Lung (tissue), 12 donors: ENCODE data around the gene PTPMT1. TPM values are rescaled to one million over a fixed set of nuclear protein-coding genes. Genes with fewer than 3 reads are reported as not detected.

Source experiments
- ATAC-seq: fragments of 200-7000 bp; cut with Tn5 transposase; one replicate; pipeline ENCODE4 v1.9.1; 2020; ENCODE audit warnings: moderate number of reproducible peaks; ENCODE audit not compliant: insufficient read depth, low FRiP score
- DNase-seq, 3 donors: peaks; one replicate each; pipeline ENCODE4 v3.0.0-alpha.2; 2013 to 2017
- H3K27ac ChIP-seq, 2 donors: one replicate each; pipeline ENCODE4 v1.5.1; 2013; ENCODE audit warnings: mild to moderate bottlenecking in 2 of 2, moderate library complexity in 2 of 2, control low read depth in 1 of 2, inconsistent platforms in 1 of 2, low read depth in 1 of 2, low read length in 1 of 2
- H3K27me3 ChIP-seq, 3 donors: one replicate each; pipeline ENCODE4 v1.5.1; 2013; ENCODE audit warnings: low read length in 2 of 3; ENCODE audit not compliant: control insufficient read depth in 3 of 3, insufficient read depth in 3 of 3
- H3K36me3 ChIP-seq, 4 donors: one replicate each; pipeline ENCODE4 v1.5.1; 2013; ENCODE audit warnings: low read length in 4 of 4, mild to moderate bottlenecking in 1 of 4, moderate library complexity in 1 of 4; ENCODE audit not compliant: control insufficient read depth in 4 of 4, insufficient read depth in 4 of 4
- H3K4me1 ChIP-seq, 5 donors: one replicate each; pipeline ENCODE4 v1.5.1; 2013; ENCODE audit warnings: low read length in 5 of 5, mild to moderate bottlenecking in 2 of 5, moderate library complexity in 1 of 5; ENCODE audit not compliant: control insufficient read depth in 5 of 5, insufficient read depth in 5 of 5
- H3K4me3 ChIP-seq: one replicate; pipeline ENCODE4 v1.5.1; 2013; ENCODE audit warnings: mild to moderate bottlenecking, control low read depth, moderate library complexity
- H3K9ac ChIP-seq, 2 donors: one replicate each; pipeline ENCODE4 v1.5.1; 2013; ENCODE audit warnings: low read length in 2 of 2, control low read depth in 1 of 2; ENCODE audit not compliant: insufficient read depth in 1 of 2
- H3K9me3 ChIP-seq, 4 donors: one replicate each; pipeline ENCODE4 v1.5.1; 2013; ENCODE audit warnings: low read length in 3 of 4, mild to moderate bottlenecking in 1 of 4, moderate library complexity in 1 of 4; ENCODE audit not compliant: control insufficient read depth in 4 of 4, insufficient read depth in 3 of 4
- CTCF ChIP-seq: IDR thresholded peaks from 2 replicates; pipeline ENCODE4 v1.5.1; 2012; ENCODE audit warnings: mild to moderate bottlenecking; ENCODE audit errors: control extremely low read depth, extremely low read depth
- WGBS, 2 donors: extraction: QIAGEN DNeasy Blood & Tissue Kit; methylation state at CpG; one replicate each; pipeline ENCODE4 v1.1.7; 2013; 5-methylcytosine and 5-hydroxymethylcytosine counted together
- polyA plus RNA-seq, 2 donors: library from polyadenylated mRNA; stranded (reverse); fragments of 200-250 nt; gene quantifications; one replicate each; pipeline ENCODE4 v1.2.1, GENCODE V29; 2013
- total RNA-seq, 2 donors: library from RNA; depleted of rRNA in 1 of 2; stranded (reverse); fragments of >200 nt in 1 of 2; gene quantifications; one replicate each; pipeline ENCODE4 v1.2.1, GENCODE V29; 2014 to 2021
- donor health status: control.
- donor health status: control.
- donor health status: Bipolar disorder and iron deficiency.
- donor health status: healthy.
- donor health status: DM: yes; HTN: yes; CAD: no.

The PTPMT1 gene
- total and polyA plus RNA-seq, 4 donors: 45.1 to 91.6 (median 68.5) TPM

DNA sequence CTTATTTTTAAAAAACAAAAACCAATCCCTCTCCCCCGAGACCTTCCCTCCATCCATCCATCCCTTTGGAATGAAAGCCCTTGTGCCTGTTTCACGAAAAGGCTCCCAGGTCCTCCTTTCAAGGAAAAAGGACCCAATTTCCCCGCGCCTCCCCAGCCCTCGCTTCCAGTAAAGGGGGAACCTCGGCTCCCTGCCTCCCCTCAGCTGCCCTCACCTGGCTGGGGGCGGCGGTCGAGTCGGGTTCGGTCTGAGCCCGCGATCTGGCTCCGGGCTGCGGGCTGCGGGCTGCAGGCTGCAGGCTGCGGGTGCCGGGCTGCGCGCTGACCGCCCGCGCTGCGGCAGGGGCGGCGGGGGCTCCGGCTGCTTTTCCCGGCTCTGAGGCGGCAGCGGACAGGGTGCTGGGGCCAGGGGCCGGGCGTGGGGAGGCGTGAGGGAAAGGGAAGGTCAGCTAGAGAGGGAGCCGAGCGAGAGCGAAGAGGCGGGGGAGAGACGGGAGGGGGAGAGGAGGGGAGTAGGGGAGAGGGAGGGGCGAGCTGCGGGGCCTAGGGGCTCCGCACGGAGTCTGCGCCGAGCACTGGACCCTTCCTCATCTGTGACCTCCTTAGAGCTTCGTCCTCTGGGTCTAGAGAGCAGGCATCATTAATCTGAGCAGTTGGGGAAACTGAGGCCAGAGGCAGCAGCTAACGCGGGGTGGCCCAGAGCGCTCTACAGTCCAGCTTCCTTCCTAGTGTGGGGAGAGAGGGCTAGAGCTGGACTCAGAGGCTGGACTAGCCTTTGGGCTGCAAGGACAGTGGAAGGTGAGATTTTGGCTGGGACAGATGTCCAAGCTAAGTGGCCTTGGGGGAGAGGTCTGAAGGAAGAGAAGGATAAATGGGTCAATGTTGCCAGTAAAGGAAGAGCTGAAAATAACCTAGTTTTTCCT is 28.8 kb downstream of the PTPMT1 start, which contains the start of gene C1QTNF4:
Gene C1QTNF4 (minus strand): TSS at position 478 of the 922 bp plus-strand sequence. CDS start 3,601 bp downstream, outside the sequence.
- peaks cover 0 to 18% (median 5%) of the 10 kb centered on the region in 5 donors for H3K4me1 ChIP-seq
- DNase-seq: peak in 2 of 3 donors; percentile 36 to 47
- H3K36me3 ChIP-seq: no peaks in the 10 kb centered on the region
- no peak for ATAC-seq
- 4 to 5% methylated on average over 38 to 48 of the region's 48 CpGs for WGBS, 2 donors
- TF ChIP-seq CTCF: no peak
- no peak within 1 kb of the TSS for H3K27ac ChIP-seq
- H3K27me3 ChIP-seq: peaks cover 0 to 23% (median 12%) of the 10 kb centered on the region in 3 donors
- H3K9me3 ChIP-seq: peaks cover 0 to 4% (median 0%) of the 10 kb centered on the region in 4 donors
- no peak within 1 kb of the TSS for H3K4me3 ChIP-seq
- no peak within 1 kb of the TSS for H3K9ac ChIP-seq

- Histone ChIP-seq H3K27ac (no peak overlapping the region), H3K36me3 (no peaks in the 10 kb centered on the region), H3K4me1 (peaks cover 0 to 15% (median 5%) of the 10 kb centered on the region in 5 donors), H3K9me3 (peaks cover 0 to 2% (median 0%) of the 10 kb centered on the region in 4 donors), H3K9ac (no peak overlapping the region), H3K4me3 (no peak overlapping the region), H3K27me3 (peaks cover 0 to 23% (median 12%) of the 10 kb centered on the region in 3 donors)
- DNase-seq (no peak), ATAC-seq (no peak)
- 59 to 70% methylated on average over 7 of the region's 7 CpGs for WGBS, 2 donors
- TF ChIP-seq CTCF: no peak
Observed at GRCh38 chr11:47595029-47595428, 29.6 kb downstream of the PTPMT1 start.

GRCh38 chr11:47595967-47596366 is 30.6 kb downstream of the PTPMT1 start:
- no peak for TF ChIP-seq CTCF
- Histone ChIP-seq H3K9me3 (peaks cover 0 to 2% (median 0%) of the 10 kb centered on the region in 4 donors), H3K9ac (no peak overlapping the region), H3K4me1 (peaks cover 0 to 15% (median 5%) of the 10 kb centered on the region in 5 donors), H3K27me3 (peaks cover 0 to 23% (median 12%) of the 10 kb centered on the region in 3 donors), H3K4me3 (no peak overlapping the region), H3K36me3 (no peaks in the 10 kb centered on the region), H3K27ac (no peak overlapping the region)
- ATAC-seq: no peak
- no peak for DNase-seq
- 95 to 100% methylated on average over 1 of the region's 1 CpG for WGBS, 2 donors
